Mesodermal cell (in vitro differentiated cells): ENCODE data around the gene NELFA.

Experiments
- H3K27ac ChIP-seq: 2 replicates; pipeline ENCODE4 v1.7.0; 2013; ENCODE audit warnings: mild to moderate bottlenecking, low read depth, low read length, moderate library complexity; ENCODE audit not compliant: severe bottlenecking
- H3K36me3 ChIP-seq: 2 replicates; pipeline ENCODE4 v1.7.1; 2013; ENCODE audit warnings: mild to moderate bottlenecking, low read length, moderate library complexity; ENCODE audit not compliant: control insufficient read depth, insufficient read depth
- H3K4me1 ChIP-seq: one replicate; pipeline ENCODE4 v1.7.1; 2013; ENCODE audit warnings: mild to moderate bottlenecking, low read length; ENCODE audit not compliant: insufficient read depth, control insufficient read depth, poor library complexity, severe bottlenecking
- H3K4me3 ChIP-seq: 2 replicates; pipeline ENCODE4 v1.7.0; 2013; ENCODE audit warnings: low read length, control low read depth, mild to moderate bottlenecking; ENCODE audit not compliant: insufficient read depth, poor library complexity, severe bottlenecking; ENCODE audit errors: extremely low read depth
- H3K9me3 ChIP-seq: 2 replicates; pipeline ENCODE4 v1.7.1; 2013; ENCODE audit warnings: mild to moderate bottlenecking, low read length, moderate library complexity; ENCODE audit not compliant: control insufficient read depth
- WGBS, 2 experiments: methylation state at CpG; one replicate each; pipeline ENCODE4 v1.1.5; 2013; ENCODE audit warnings: missing lambda C conversion rate in 2 of 2; ENCODE audit not compliant: insufficient coverage in 2 of 2; 5-methylcytosine and 5-hydroxymethylcytosine counted together

Gene NELFA

DNA sequence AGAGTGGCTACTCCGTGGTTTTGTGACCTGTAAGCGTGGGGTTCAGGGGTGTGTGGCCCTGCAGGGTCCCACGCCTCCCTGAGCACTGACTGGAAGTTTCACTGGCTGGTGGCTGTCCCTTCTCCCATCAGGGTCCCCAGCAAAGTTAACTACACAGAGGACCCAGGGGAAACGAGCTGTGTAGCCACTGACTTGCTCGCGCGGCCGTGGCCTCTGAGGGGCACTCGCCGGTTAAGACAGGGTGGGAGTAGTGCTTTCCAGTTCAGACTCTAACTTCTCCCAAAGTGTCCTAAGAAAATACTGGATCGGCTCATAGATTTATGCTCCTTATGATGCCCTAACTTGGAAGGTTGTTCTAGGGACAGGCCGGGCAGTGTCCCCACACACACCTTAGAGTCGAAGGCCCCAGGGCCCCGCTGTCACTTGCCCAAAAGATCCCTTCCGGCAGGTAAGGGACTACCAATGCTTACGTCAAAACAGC, 28.2 kb downstream of the NELFA start:
- H3K4me3 ChIP-seq: no peak overlapping the region
- peaks cover 97% of the 10 kb centered on the region for H3K36me3 ChIP-seq
- 95 to 99% methylated on average over 10 to 15 of the region's 16 CpGs for WGBS, 2 experiments
- no peak overlapping the region for H3K27ac ChIP-seq
- no peaks in the 10 kb centered on the region for H3K4me1 ChIP-seq
- no peaks in the 10 kb centered on the region for H3K9me3 ChIP-seq

- H3K27ac ChIP-seq: no peak overlapping the region
- no peak overlapping the region for H3K4me3 ChIP-seq
- H3K9me3 ChIP-seq: no peaks in the 10 kb centered on the region
- H3K36me3 ChIP-seq: peaks cover 97% of the 10 kb centered on the region
- H3K4me1 ChIP-seq: no peaks in the 10 kb centered on the region
- 98 to 99% methylated on average over 15 to 20 of the region's 22 CpGs for WGBS, 2 experiments
These were observed 29.1 kb downstream of the NELFA start for GRCh38 chr4:1979477-1980196.

DNA sequence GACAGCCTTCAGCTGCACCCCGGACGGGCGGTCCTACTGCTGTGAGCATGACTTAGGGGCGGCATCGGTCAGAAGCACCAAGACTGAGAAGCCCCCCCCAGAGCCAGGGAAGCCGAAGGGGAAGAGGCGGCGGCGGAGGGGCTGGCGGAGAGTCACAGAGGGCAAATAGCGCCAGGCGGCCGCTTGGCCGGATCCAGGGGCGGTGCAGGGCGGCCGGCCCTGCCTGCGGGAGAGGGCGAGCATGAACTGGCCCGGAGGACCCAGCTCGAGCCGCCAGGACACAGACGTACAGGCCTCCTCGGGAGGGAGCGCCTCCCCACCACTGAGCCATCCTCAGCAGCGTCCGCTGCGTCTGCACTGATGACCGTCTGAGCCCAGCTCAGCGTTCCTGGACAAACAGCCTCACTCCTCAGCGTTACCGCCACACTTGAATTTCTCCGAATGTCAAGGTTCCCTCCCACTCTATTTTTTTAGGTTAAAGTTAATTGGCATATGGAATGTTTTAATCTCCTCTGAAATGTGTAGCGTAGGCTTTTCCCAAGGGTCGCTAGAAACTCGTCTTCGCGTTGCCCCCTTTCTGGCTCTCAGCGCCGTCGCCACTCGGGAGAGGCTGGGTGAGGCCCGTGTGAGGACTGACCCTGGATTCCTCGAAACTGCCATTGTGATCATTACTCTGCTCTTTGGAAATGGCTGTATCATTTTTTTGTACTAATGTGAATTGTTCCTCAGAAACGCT, 29.9 kb downstream of the NELFA start:
- H3K4me3 ChIP-seq: no peak overlapping the region
- 96 to 97% methylated on average over 39 to 40 of the region's 45 CpGs for WGBS, 2 experiments
- no peak overlapping the region for H3K27ac ChIP-seq
- H3K9me3 ChIP-seq: no peaks in the 10 kb centered on the region
- peaks cover 97% of the 10 kb centered on the region for H3K36me3 ChIP-seq
- no peaks in the 10 kb centered on the region for H3K4me1 ChIP-seq

DNA sequence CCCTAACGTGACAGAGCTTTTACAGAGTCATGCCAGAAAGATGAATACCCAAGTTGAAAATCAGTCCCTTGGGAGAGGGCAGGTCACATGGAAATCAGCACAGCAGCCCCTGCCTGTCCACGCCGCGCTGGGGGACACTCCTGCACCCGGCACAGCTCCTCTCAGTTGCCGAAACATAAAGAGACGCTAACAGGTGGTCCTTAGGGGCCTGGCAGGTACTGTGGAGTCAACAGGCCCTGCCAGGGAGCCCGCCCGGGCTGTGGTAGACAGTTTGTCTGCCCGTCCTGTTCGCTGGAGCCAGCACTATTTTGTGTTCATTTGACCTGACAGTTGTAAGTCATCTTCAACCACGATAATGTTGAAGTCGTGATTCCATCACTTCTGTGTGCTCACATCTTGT, 30.5 kb downstream of the NELFA start:
- WGBS, 2 experiments: 97% methylated on average over 13 of the region's 13 CpGs
- Histone ChIP-seq H3K9me3 (no peaks in the 10 kb centered on the region), H3K4me1 (no peaks in the 10 kb centered on the region), H3K4me3 (no peak overlapping the region), H3K36me3 (peaks cover 97% of the 10 kb centered on the region), H3K27ac (no peak overlapping the region)

- no peak overlapping the region for H3K4me3 ChIP-seq
- H3K9me3 ChIP-seq: no peaks in the 10 kb centered on the region
- H3K27ac ChIP-seq: no peak overlapping the region
- H3K36me3 ChIP-seq: peaks cover 92% of the 10 kb centered on the region
- 93 to 96% methylated on average over 31 to 32 of the region's 35 CpGs for WGBS, 2 experiments
- no peaks in the 10 kb centered on the region for H3K4me1 ChIP-seq
These were observed 32.1 kb downstream of the NELFA start for GRCh38 chr4:1976416-1977352.

GRCh38 chr4:1975880-1976279, 32.9 kb downstream of the NELFA start:
- WGBS, 2 experiments: 95 to 97% methylated on average over 11 of the region's 11 CpGs
- no peaks in the 10 kb centered on the region for H3K9me3 ChIP-seq
- H3K27ac ChIP-seq: no peak overlapping the region
- H3K4me1 ChIP-seq: no peaks in the 10 kb centered on the region
- H3K4me3 ChIP-seq: no peak overlapping the region
- peaks cover 92% of the 10 kb centered on the region for H3K36me3 ChIP-seq

- H3K27ac ChIP-seq: no peak overlapping the region
- 92 to 95% methylated on average over 12 of the region's 14 CpGs for WGBS, 2 experiments
- H3K36me3 ChIP-seq: peaks cover 92% of the 10 kb centered on the region
These were observed 33.4 kb downstream of the NELFA start for GRCh38 chr4:1975391-1975801.

DNA sequence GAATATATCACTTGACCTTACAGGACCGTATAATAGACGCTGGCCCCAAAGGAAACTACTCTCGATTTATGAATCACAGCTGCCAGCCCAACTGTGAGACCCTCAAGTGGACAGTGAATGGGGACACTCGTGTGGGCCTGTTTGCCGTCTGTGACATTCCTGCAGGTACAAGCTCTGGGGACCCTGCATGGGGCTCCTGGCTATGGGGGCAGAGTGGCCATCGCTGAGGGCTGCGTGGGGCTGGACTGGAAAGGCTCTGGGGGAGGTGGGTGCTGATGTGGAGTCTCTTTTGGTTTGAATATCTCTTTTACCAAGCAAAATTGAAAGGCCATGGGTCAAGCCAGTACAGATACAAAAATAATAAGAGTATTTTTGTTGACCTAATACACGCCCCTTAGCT, 33.9 kb downstream of the NELFA start:
- H3K4me1 ChIP-seq: no peaks in the 10 kb centered on the region
- peaks cover 90% of the 10 kb centered on the region for H3K36me3 ChIP-seq
- no peaks in the 10 kb centered on the region for H3K9me3 ChIP-seq
- WGBS, 2 experiments: 94 to 99% methylated on average over 6 of the region's 8 CpGs
- H3K27ac ChIP-seq: no peak overlapping the region
- no peak overlapping the region for H3K4me3 ChIP-seq

More at GRCh38 chr4:1975391-1975801, 33.4 kb downstream of the NELFA start:
- Histone ChIP-seq H3K4me3 (no peak overlapping the region), H3K4me1 (no peaks in the 10 kb centered on the region), H3K9me3 (no peaks in the 10 kb centered on the region)

DNA sequence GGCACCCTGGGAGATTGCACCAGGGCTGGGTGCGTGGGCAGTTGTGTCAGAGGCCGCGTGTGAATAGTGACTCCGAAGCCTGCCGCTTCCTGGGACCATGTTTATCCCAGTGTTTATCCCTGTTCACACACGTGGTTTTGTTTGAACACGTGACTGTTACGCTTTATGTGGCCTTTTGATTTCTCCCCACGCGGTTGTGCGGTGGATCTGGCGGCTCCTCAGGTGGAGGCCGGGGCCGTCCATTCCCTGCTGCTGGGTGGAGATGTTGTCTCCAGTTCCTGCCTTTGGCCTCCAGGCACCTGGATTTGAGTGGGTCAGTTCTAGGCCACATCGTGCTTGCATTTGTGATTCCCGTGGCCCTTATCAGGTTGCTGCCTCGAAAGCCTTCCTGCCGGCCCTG, 35.1 kb downstream of the NELFA start:
- peaks cover 90% of the 10 kb centered on the region for H3K36me3 ChIP-seq
- WGBS, 2 experiments: 97 to 100% methylated on average over 18 of the region's 18 CpGs
- no peak overlapping the region for H3K4me3 ChIP-seq

DNA sequence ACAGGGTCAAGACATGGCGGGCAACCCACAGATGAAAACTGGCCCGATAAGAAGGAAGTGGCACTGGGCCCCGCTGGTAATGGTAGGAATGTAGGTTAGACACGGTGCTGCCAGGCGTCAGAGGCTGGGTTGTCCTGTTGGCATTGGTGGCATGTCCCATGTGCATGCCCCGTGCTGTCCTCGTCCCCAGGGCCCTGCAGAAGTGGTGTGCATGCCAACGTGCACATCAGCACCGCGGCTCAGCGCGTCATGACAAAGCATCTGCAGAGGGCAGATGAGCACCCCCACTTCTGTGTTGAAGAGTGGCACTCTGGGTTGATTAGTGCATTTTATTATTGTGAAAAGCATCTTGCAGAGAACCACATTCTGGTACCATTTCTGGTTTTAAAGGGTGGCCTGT, 35.6 kb downstream of the NELFA start:
- H3K27ac ChIP-seq: no peak overlapping the region
- no peaks in the 10 kb centered on the region for H3K4me1 ChIP-seq
- 93 to 99% methylated on average over 3 to 12 of the region's 12 CpGs for WGBS, 2 experiments
- H3K9me3 ChIP-seq: no peaks in the 10 kb centered on the region
- no peak overlapping the region for H3K4me3 ChIP-seq
- peaks cover 90% of the 10 kb centered on the region for H3K36me3 ChIP-seq

More for the DNA sequence above, 35.1 kb downstream of the NELFA start:
- Histone ChIP-seq H3K4me1 (no peaks in the 10 kb centered on the region), H3K9me3 (no peaks in the 10 kb centered on the region), H3K27ac (no peak overlapping the region)
